GM19043 (cell line): ENCODE results near the gene CHAF1B.

ENCODE experiments used
- ATAC-seq: cut with Tn5 transposase; IDR thresholded peaks from one replicate; pipeline ENCODE4 v1.9.1; 2021; ENCODE audit warnings: low read depth; ENCODE audit not compliant: unreplicated experiment

CHAF1B gene

DNA sequence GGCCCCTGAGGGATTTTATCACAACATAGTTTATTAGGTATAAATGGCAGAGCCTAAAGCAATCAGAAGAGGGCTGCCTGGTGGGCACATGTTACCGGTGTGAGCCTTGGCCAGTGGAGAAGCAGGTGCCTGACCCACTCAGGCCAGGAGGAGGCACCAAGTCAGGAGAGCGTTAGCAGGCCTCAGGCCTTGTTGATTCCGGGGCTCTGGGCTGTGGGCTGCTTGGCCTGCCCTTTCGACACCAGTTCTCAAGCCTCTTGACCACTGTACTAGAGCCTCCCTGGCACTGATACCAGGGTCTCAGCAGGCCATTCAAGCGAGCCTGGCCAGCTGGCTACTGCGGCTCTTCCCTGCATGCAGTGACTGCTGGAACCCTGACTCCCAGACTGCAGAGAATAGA lies 73.9 kb downstream of the CHAF1B start:
- ATAC-seq, result no peak

DNA sequence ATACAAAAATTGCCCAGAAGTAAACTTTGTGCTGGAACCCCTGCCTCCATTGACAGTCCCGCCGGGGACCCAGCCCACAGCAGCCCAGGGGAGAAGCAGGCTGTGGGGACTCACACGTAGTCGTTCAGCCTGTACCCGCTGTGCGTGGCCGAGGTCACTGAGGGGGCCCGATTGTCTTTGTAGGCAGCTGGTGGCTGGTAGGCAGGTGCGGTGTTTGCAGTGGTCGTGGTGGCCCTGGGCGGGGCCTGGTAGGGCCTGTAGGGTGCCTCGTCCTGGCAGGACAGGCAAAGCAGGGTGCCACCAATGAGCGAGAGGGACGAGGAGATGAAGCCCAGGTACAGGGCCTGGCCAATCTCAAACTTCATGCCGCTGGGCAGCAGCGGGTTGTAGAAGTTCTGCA lies 75.7 kb downstream of the CHAF1B start:
- no peak for ATAC-seq

DNA sequence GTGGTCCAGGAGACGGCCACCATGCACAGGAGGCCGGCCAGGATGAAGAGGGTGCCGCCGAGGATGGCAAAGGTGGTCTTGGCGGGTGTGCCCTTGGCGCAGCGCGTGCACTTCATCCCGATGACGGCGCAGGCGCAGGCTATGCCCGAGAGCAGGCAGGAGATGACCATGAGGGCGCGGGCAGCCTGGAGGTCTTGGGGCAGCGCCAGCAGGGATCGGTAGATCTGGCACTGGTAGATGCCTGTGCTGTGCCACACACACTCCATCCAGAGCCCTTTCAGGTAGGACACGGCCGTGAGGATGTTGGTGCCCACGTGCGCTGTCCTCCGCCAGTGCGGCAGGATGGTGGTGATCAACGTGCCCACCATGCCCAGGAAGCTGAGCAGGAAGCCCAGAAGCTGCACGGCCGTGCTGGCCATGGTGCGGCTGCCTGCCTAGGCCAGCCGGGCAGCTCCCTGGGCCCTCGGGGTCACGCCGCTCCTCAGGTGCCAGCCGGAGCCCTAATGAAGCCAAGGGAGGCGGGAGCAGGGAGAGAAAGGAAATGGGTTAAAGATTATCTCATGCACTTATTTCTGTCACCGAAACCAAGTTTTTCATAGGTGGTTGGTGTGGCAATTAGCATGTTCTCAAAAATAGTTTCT lies 76.2 kb downstream of the CHAF1B start:
- ATAC-seq, result no peak

DNA sequence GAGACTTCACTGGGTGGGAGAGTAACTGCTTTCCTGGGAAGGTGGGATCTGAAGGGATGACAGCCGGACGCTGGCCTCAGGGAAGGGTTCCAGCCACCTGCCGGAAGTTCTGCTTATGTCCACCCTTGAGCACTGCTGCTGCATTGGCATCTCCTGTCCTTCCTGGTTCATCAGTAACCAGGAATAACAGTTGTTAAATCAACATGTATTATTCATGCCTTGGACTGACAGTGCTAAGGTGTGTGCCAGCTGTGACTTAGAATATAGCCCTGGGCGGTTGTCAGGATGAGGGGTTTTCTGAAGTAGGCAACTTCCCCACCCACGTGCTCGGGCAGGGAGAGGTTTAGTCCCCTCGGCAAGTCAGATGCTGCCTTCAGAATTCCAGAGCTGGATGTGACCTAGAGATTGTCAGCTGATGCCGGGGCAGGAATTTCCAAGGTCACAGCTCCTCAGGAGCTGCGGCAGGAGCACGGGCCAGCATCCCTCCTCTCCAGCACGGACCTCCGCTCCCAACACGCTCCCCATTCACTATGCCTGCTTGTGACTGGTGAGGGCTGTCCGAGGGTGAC lies 76.8 kb downstream of the CHAF1B start:
- no peak for ATAC-seq

DNA sequence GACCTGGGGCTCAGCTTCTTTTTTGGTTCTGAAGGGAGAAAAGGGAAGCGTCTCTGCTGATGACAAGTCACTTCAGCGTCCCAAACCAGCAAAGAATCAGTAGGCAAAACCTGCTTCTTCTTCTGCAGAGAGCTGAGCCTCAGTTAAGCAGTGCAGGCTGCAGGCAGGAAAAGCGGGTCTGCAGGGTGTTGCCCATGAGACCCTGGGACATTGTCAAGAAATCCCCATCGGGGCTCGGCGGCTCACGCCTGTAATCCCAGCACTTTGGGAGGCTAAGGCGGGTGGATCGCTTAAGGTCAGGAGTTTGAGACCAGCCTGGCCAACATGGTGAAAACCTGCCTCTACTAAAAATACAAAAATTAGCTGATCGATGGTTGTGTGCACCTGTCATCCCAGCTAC lies 78.0 kb downstream of the CHAF1B start:
- ATAC-seq, result no peak

DNA sequence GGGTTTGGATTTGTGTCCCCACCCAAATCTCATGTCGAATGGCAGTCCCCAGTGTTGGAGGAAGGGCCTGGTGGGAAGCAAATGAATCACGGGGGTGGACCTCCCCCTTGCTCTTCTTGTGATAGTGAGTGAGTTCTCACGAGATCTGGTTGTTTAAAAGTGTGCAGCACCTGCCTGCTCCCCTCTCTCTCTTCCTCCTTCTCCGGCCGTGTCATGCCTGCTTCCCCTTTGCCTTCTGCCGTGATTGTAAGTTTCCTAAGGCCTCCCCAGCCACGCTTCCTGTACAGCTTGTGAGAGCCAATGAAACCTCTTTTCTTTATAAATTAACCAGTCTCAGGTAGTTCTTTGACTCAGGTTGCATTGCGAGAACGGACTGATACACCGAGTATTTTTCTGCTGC lies 78.8 kb downstream of the CHAF1B start:
- no peak for ATAC-seq

DNA sequence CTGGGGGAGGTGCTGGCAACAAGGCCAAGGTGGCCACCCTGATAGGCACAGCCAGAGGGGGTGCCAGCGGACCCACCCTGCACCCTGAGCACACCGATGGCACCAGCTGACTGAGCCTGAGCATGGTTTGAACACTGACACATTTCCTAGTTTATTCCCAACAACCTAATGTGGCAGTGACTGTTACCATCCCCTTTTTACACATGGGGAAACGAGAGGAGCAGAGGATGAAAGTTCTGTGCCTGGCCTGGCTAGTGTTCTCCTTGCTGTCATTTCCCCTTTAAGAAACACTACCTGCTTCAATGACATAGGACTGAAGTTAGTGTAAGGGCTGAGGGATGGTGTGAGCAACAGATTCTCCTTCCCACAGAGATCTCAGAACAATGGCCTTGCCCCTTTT lies 79.4 kb downstream of the CHAF1B start:
- ATAC-seq, result no peak

DNA sequence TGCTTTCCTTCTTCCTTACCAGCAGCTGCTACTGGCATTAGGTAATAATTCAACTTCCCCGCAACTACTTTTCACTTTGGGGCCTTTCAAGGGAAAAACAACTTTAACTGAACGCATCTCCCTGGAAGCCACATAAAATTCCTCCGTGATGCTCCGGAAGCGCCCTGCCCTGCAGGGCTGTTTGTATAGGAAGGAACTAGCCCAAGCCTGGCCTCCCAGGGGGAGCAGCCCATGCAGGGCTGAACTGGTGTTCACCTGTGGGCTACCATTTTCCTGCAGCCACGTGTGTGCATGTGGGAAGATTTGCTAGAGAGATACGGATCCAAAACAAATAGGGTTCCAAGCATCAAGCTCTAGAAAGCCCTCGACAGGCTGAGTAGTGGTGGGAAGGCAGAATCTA lies 80.3 kb downstream of the CHAF1B start:
- ATAC-seq, result no peak

DNA sequence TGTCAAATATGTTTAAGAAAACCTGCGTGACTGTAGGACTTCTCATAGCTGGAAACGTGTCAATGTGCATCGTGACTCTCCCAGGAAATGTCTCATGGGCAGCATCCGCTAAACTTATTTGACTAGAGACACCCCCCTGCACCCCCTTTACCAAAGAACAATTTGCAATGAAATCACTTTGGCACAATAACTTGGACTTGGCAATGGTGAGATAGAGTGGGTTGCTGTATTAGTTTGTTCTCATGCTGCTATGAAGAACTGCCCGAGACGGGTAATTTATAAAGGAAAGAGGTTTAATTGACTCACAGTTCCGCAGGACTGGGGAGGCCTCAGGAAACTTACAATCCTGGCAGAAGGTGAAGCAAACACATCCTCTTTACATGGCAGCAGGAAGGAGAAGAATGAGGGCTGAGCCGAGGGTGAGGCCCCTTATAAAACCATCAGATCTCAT lies 80.9 kb downstream of the CHAF1B start:
- ATAC-seq, result no peak
